Activated naive CD8-positive, alpha-beta T cell treated with anti-CD3 and anti-CD28 coated beads for 36 hours (primary cell): ENCODE measurements around the gene TTC7B. TPM values are rescaled to one million over a fixed set of nuclear protein-coding genes. Genes with fewer than 3 reads are reported as not detected.
A peak's percentile ranks its signal among the peaks of the same experiment; 100 is the strongest.

ENCODE experiments used
- DNase-seq: peaks from one replicate; pipeline ENCODE4 v3.0.0; 2021
- H3K27ac Mint-ChIP-seq: one replicate; pipeline ENCODE4 v1.8.0; 2022; ENCODE audit warnings: mild to moderate bottlenecking, moderate library complexity, mixed read lengths
- H3K27me3 Mint-ChIP-seq: one replicate; pipeline ENCODE4 v1.8.0; 2022; ENCODE audit warnings: mild to moderate bottlenecking, mixed read lengths
- H3K36me3 Mint-ChIP-seq: one replicate; pipeline ENCODE4 v1.8.0; 2021; ENCODE audit warnings: mild to moderate bottlenecking, mixed read lengths
- H3K4me1 Mint-ChIP-seq: one replicate; pipeline ENCODE4 v1.8.0; 2021; ENCODE audit warnings: mixed read lengths
- H3K4me3 Mint-ChIP-seq: one replicate; pipeline ENCODE4 v1.8.0; 2022; ENCODE audit warnings: mild to moderate bottlenecking, moderate library complexity, mixed read lengths
- H3K9me3 Mint-ChIP-seq: one replicate; pipeline ENCODE4 v1.8.0; 2022; ENCODE audit warnings: mixed read lengths
- total RNA-seq, 2 experiments: library from RNA; stranded (reverse); gene quantifications; one replicate each; pipeline ENCODE4 v1.2.3, GENCODE V29; 2021

Gene TTC7B
- total RNA-seq, 2 experiments from 2014 or later = 7.1 to 7.6 TPM

DNA sequence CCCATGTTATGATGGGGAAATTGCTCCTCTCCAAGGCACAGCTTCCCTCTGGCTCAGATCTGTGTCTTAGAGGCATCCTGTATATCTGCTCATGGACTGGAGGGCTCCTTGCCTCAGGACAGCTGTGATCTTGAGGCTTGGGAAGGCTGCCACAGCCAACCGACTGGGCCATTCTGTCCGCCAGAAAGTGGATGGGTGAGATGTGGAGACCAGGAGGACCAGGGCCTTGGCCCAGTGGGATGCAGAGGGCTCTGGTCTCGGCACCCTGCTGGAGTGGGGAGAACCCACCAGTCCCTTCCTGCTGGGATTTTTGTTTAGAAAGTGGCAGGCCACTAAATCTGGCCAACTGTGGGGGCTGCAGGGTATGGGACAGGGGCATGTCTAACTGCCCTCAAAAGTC, 270.8 kb downstream of the TTC7B start:
- Mint-ChIP-seq H3K27me3 (no peaks in the 10 kb centered on the region), H3K27ac (no peak overlapping the region)

DNA sequence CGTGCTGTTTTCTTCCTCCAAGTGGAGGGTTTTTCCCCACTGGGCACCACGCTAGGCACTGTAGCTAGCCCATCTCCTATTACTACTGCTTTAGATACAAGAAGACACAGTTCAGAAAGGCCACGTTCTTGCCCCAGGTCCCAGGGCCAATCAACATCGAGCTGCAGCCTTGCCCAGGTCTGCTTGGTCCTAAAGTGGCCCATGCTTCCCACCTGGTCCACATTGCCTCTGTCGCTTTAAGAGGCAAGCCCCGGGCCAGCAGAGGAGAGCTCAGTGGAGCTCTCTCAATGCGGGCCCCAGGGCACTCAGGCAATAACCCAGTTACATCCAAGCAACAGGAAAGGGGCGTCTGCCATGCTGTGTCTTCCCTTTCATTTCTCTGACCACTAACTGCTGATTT, 271.3 kb downstream of the TTC7B start:
- Mint-ChIP-seq H3K36me3 (no peaks in the 10 kb centered on the region), H3K9me3 (no peaks in the 10 kb centered on the region), H3K27me3 (no peaks in the 10 kb centered on the region), H3K4me1 (no peaks in the 10 kb centered on the region), H3K4me3 (no peak overlapping the region), H3K27ac (no peak overlapping the region)
- no peak for DNase-seq

More for the DNA sequence above, 270.8 kb downstream of the TTC7B start:
- Mint-ChIP-seq H3K4me1 (no peaks in the 10 kb centered on the region), H3K36me3 (no peaks in the 10 kb centered on the region), H3K9me3 (no peaks in the 10 kb centered on the region), H3K4me3 (no peak overlapping the region)
- no peak for DNase-seq

DNA sequence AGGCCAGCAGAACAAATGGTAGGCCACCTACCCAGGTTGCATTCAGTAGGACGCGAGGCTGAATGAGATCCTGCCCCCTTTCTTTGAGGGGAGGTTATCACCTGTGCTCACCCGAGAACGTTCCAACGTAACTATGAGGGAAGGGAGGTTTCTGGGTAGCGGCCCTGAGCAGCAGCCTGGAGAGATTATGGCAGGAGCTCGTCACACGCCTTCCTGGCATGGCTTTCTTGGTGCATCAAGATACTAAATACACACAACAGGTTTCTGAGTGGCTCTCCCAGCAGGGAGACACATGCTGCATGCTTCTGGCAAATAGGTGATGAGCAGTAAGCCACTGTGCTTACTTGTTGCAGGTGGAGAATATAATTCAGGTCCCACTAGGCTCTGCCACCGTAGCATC, 271.7 kb downstream of the TTC7B start:
- no peak for DNase-seq
- Mint-ChIP-seq H3K36me3 (no peaks in the 10 kb centered on the region), H3K9me3 (no peaks in the 10 kb centered on the region), H3K4me1 (no peaks in the 10 kb centered on the region), H3K27me3 (no peaks in the 10 kb centered on the region), H3K4me3 (no peak overlapping the region), H3K27ac (no peak overlapping the region)

DNA sequence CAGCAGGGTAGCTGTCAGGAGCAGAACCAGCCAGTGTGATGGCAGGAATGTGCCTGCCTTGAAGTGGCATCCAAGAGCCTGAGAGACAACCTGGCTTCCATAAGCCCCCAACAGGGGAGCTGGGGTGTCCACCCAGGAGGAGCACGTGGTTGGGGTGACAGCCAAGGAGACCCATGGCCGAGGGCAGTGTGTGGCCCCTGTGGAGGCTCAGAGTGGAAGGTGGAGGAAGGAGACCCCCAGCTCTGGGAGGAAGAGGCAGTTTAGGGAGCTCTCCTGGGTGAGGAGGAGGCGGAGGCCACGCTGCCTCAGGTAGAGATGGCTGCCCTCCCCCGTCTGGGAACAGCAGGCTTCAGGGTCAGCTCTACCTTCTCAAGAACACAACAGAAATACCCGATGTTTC, 272.4 kb downstream of the TTC7B start:
- Mint-ChIP-seq H3K9me3 (no peaks in the 10 kb centered on the region), H3K4me3 (no peak overlapping the region), H3K4me1 (no peaks in the 10 kb centered on the region), H3K27ac (no peak overlapping the region), H3K36me3 (no peaks in the 10 kb centered on the region), H3K27me3 (no peaks in the 10 kb centered on the region)
- DNase-seq = no peak

DNA sequence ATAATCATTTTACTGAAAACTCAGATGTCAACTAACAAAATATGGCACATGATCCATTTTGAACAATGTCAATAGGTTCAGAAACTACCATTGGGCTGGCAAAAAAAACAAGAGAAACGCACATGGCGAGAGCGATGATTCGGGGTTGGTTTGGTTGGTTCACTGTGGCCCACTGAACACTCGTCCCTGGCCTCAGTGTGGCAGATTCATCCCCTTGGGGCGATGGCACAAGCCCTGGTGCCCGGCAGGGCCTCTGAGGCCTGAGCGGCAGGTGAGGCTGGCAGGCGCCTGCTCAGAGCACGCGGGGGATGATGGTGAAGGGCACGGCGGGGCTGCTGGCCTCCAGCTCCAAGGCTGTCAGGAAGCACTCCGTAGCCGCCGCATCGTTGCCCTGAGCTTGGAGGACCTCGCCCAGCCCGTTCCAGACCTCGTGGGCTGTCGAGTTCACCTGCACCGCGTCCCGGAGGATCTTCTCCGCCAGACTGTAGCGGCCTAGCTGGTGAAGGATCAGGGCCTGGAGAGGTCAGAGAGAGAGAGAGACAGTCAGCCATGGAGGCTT, 275.1 kb downstream of the TTC7B start:
- no peaks in the 10 kb centered on the region for H3K27me3 Mint-ChIP-seq
- no peaks in the 10 kb centered on the region for H3K9me3 Mint-ChIP-seq
- H3K27ac Mint-ChIP-seq = no peak overlapping the region
- DNase-seq = no peak
- H3K36me3 Mint-ChIP-seq = no peaks in the 10 kb centered on the region
- no peak overlapping the region for H3K4me3 Mint-ChIP-seq
- no peaks in the 10 kb centered on the region for H3K4me1 Mint-ChIP-seq

DNA sequence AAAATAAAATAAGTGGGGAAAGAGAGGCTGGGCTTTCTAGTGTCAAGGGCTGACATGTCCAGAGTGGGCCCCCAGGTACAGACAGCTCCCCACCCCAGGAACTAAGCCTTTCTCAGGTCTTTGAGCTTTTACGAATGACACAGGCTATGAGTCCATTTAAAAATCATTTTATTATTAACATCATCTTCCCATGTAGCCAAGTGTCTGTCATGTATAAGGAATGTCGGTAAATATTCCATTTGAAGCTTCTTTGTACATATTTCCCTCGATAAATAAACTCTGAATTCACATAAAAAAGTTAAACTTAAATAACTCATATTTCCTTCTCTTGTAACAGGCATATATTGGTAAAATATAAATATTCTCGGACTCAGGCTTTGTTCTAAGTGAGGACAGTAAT, 275.8 kb downstream of the TTC7B start:
- H3K36me3 Mint-ChIP-seq = no peaks in the 10 kb centered on the region
- H3K9me3 Mint-ChIP-seq = no peaks in the 10 kb centered on the region
- no peaks in the 10 kb centered on the region for H3K4me1 Mint-ChIP-seq
- H3K4me3 Mint-ChIP-seq = no peak overlapping the region
- no peaks in the 10 kb centered on the region for H3K27me3 Mint-ChIP-seq
- no peak overlapping the region for H3K27ac Mint-ChIP-seq
- no peak for DNase-seq

DNA sequence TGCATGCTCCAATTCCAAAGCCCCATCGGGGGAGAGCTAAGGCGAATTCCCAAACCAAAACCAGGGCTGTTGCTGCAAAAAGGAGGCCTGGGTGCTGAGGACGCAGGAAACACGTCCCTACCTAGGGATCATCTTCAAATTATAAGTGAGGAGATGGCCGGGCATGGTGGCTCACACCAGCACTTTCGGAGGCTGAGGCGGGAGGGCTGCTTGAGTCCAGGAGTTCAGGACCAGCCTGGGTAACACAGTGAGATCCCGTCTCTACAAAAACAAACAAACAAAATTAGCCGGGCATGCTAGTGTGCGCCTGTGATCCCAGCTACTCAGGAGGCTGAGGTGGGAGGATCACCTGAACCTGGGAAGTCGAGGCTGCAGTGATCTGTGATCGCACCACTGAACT, 276.2 kb downstream of the TTC7B start:
- no peak overlapping the region for H3K4me3 Mint-ChIP-seq
- H3K9me3 Mint-ChIP-seq = no peaks in the 10 kb centered on the region
- no peaks in the 10 kb centered on the region for H3K27me3 Mint-ChIP-seq
- no peak for DNase-seq
- no peak overlapping the region for H3K27ac Mint-ChIP-seq
- no peaks in the 10 kb centered on the region for H3K4me1 Mint-ChIP-seq
- H3K36me3 Mint-ChIP-seq = no peaks in the 10 kb centered on the region

DNA sequence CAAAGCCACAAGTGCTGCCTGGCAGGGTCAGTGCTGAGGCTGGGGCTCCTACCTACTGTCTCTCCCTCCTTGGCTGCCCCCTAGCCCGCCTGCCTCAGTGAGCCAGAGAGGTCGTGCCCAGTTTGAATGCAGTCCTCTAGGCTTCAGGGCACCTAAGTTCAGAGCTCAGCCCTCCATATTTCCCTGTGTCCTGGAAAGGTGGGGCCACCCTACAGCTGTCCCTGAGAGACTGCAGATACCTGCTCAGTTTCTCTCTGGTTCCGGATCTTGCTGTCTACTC, 276.8 kb downstream of the TTC7B start:
- Mint-ChIP-seq H3K4me3 (no peak overlapping the region), H3K27ac (no peak overlapping the region), H3K36me3 (no peaks in the 10 kb centered on the region), H3K27me3 (no peaks in the 10 kb centered on the region), H3K9me3 (no peaks in the 10 kb centered on the region), H3K4me1 (no peaks in the 10 kb centered on the region)
- no peak for DNase-seq

DNA sequence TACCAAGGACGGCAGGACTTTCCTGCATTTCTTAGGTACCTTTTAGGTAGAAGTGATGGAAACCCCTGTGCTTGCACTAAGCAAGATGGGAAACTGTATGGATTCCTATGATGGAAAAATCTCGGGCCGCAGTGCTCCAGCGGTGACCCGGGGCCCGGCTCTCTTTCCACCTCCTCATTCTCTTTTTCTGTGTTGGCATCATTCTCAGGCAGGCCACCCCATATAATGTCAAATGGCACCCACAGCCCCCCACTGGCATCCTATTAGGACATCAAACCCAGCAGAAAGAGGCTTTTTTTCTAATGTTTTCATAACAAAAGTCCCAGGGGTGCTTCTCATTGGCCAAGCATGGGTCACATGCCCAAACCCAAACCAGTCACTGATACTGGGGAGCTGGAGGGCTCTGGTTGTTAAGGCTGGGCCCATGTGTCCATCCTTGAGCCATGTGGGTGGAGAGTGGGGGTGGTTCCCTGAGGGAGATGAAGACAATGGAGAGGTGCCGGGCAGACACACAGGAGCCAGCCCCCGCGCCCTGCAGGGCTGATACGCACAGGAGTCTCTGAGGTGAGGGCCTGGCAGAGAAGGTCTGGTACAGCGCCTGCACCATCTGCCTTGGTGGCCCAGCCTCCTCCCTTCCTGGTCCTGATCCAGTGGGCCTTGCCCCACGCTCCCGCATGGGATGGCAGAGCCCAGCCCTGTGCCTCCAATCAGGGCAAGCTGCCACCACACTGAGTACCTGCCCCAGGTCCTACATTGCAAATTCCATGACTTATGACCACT, 277.3 kb downstream of the TTC7B start:
- Mint-ChIP-seq H3K27me3 (no peaks in the 10 kb centered on the region), H3K4me3 (no peak overlapping the region), H3K36me3 (no peaks in the 10 kb centered on the region), H3K9me3 (no peaks in the 10 kb centered on the region), H3K27ac (no peak overlapping the region), H3K4me1 (peaks cover 2% of the 10 kb centered on the region)
- no peak for DNase-seq

DNA sequence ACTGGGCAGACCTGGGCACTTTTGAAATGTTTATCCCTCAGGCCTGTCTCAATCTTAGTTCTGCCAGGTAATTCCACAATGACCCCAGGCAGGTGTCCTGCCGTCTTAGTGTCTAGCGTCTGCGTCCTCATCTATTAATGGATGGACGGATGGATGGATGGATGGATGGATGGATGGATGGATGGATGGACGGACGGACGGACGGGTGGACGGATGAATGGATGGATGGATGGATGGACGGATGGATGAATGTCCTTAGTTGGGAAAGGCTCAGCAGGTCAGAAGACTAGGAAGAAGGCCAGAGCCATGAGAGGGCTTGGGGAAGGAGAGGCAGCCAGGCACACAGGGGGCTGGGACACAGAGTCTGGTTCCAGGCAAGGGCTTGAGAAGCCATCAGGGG, 278.1 kb downstream of the TTC7B start:
- H3K4me3 Mint-ChIP-seq = no peak overlapping the region
- DNase-seq = no peak
- no peaks in the 10 kb centered on the region for H3K36me3 Mint-ChIP-seq
- H3K9me3 Mint-ChIP-seq = no peaks in the 10 kb centered on the region
- H3K27me3 Mint-ChIP-seq = no peaks in the 10 kb centered on the region
- peaks cover 2% of the 10 kb centered on the region for H3K4me1 Mint-ChIP-seq
- H3K27ac Mint-ChIP-seq = no peak overlapping the region

DNA sequence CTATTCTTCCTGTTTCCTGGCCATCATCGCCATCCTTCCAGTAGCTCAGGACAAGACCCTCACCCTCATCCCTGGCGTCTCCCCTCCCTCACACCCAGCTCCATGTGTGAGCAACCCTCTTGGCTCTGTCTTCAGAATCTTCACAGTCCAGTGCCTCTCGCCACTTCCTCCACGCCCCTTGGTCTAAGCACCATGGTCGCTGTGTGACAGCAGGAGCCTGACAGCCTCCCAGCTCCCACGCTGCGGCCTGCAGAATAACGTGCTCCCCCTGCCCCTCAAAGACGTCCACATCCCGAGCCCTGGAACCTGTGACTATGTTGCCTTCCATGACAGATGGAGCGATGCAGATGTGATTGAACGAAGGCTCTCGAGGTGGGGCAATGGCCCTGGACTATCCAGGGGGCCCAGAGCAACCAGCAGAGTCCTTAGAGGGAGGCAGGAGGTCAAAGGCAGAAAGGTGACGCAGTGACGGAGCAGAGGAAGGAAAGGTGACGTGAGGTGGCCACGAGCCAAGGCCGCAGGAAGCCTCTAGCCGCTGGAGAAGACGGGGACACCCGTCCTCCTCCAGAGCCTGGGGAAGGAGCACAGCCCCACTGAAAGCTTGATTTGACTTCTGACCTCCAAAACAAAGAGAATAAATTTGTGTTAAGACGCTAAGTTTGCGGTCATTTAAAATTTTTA, 279.6 kb downstream of the TTC7B start:
- Mint-ChIP-seq H3K36me3 (no peaks in the 10 kb centered on the region), H3K27ac (no peak overlapping the region), H3K27me3 (no peaks in the 10 kb centered on the region), H3K4me1 (peaks cover 2% of the 10 kb centered on the region), H3K4me3 (no peak overlapping the region), H3K9me3 (no peaks in the 10 kb centered on the region)
- DNase-seq = no peak

DNA sequence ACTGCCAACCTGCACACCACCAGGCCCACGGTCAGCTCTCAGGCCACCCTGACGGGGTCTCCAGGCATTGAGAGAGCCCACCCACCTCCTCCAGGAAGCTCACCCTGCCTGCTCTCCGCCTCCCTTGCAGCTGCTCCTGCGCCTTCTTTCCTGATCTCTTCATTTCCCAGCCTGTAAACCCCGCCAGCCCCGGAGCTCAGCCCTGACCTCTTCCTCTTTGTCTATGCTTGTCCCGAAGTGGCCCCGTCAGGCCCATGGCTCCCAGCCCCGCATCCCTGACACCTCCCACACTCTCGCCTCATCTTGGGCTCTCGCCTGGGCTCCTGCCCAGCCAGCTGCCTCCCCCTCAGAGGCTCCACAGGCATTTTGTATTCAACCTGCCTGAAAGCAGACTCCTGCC, 280.1 kb downstream of the TTC7B start:
- no peak for DNase-seq
- peaks cover 2% of the 10 kb centered on the region for H3K4me1 Mint-ChIP-seq
- H3K27ac Mint-ChIP-seq = peak overlapping the region; percentile 31

DNA sequence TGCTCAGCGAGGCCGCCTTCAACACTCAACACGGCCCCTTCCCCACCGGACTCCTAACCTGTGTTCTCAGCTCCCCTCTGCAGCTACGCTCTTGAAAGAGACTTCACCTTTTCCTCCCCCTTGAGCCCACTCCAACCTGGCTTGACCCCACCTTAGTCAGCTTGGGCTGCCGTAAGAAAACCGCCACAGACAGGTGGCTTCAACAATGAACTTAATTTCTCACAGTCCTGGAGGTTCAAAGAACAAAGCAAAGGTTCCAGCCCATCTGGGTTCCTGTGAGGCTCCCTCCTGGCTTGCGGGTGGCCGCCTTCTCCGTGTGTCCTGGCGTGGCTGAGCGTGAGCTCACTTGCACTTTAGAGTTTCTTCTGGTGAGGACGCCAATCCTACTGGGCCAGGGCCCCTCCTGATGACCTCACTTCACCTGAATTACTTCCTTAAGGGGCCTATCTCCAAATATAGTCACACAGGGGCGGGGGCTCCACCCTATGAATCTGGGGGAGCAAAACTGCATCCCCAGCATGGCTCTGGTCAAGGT, 280.6 kb downstream of the TTC7B start:
- no peak for DNase-seq
- H3K4me3 Mint-ChIP-seq = no peak overlapping the region
- no peaks in the 10 kb centered on the region for H3K9me3 Mint-ChIP-seq
- H3K4me1 Mint-ChIP-seq = peaks cover 2% of the 10 kb centered on the region
- H3K27ac Mint-ChIP-seq = no peak overlapping the region
- H3K36me3 Mint-ChIP-seq = no peaks in the 10 kb centered on the region
- no peaks in the 10 kb centered on the region for H3K27me3 Mint-ChIP-seq

More for the DNA sequence above, 280.1 kb downstream of the TTC7B start:
- Mint-ChIP-seq H3K27me3 (no peaks in the 10 kb centered on the region), H3K36me3 (no peaks in the 10 kb centered on the region), H3K9me3 (no peaks in the 10 kb centered on the region), H3K4me3 (no peak overlapping the region)

DNA sequence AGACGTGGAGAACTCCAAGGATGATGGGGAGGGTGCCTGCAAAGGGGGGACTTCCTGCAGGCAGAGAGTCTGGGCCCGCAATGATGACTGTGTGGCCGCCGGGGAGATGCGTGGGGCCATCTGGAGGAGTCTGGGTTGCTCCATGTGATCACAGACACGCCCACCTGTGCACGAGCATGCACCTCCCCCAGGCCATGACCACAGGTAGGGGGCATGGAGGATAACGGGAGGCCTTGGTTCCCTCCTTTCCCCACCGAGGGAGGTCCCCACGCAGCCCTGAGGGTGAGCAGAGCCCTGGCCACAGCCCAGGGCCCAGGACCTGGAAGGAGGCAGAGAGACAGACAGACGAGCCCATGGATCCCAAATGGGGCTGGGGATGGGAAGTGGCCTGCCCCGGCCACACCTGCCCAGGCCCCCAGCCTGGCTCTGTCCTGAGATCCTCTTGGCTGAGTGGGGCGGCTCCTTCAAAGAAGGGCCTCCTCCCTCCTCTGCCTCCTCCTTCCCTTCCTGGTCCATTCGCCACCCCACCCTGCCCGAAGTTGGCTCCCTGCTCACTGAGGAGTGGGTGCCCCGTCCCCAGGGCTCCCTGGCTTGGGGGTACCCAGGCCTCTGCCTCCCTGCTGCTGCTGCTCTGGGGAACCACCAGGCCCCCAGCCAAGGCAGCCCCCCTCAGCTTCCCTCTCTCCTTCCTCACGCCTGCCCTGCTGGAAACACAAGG, 281.2 kb downstream of the TTC7B start:
- no peak for DNase-seq
- Mint-ChIP-seq H3K27ac (no peak overlapping the region), H3K4me3 (no peak overlapping the region), H3K9me3 (no peaks in the 10 kb centered on the region), H3K27me3 (no peaks in the 10 kb centered on the region), H3K36me3 (no peaks in the 10 kb centered on the region), H3K4me1 (peaks cover 2% of the 10 kb centered on the region)

DNA sequence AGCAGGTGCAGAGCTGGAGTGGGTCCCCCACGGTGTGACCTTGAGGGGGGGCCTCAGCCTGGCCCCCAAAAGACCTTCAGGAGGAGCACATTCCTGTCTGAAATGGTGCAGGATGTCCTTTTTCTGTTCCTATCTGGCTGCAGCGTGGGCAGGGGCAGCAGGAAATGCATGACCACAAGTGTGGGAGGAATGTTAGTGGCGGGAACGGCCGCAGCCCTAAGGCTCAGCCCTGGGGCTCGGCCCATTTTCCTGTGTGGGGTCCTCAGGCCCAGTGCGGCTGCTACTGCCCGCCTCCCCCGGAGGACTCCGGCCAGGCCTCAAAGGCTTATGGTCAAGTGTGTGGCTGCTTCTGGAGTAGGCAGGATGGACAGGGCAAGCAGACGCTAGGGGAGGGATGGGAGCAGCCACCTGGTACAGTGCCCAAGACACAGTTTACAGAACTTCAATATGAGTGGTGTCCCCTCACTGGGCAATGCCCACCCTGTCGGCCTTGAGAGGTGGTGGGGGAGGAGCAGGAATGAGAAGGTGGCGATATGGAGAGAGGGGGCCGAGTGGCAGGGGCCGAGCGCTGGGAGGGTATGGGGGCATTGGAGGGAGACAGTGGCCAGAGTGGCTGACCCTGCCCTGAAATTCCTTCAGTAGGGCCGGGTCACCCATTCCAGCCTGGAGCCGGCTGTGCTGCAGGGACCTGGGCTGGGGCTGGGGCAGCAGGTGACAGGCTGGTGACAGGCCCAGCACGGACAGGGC, 282.0 kb downstream of the TTC7B start:
- DNase-seq = no peak
- H3K4me1 Mint-ChIP-seq = peaks cover 2% of the 10 kb centered on the region
- no peak overlapping the region for H3K4me3 Mint-ChIP-seq
- no peaks in the 10 kb centered on the region for H3K27me3 Mint-ChIP-seq
- H3K27ac Mint-ChIP-seq = no peak overlapping the region
- no peaks in the 10 kb centered on the region for H3K36me3 Mint-ChIP-seq
- no peaks in the 10 kb centered on the region for H3K9me3 Mint-ChIP-seq
